Urothelium cell line (cell line): ENCODE data around the gene FAM219B.

Source experiments
- DNase-seq: peaks from one replicate; pipeline ENCODE4 v3.0.0; 2011; ENCODE audit warnings: low spot score, mixed read lengths
- FAIRE-seq: peaks from 2 replicates; lab custom pipeline; 2011; peaks lifted over from hg19 to GRCh38; lab: Jason Lieb, UNC

The FAM219B gene

DNA sequence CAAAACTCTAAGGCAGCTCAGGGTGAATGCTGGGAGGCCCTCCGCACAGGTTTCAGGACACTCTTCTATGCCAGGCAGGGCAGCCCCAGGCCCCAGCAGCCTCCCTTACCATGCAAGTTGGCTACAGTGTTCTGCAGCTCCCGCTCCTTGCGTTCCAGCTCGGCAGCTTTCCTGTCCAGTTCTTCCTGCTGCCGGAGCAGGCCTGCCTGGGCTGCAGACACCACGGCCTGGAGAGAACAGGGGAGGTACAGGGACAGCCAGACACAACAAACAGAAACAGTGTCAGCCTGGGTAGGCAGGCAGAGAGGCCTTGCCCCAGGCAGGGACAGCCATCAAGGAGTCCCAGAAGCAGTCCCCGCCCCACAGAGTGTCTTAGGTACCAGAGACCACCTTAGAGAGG, 54.7 kb downstream of the FAM219B start:
- DNase-seq: no peak
- no peak for FAIRE-seq

GRCh38 chr15:74850393-74850792, 56.3 kb downstream of the FAM219B start:
- DNase-seq: no peak
- FAIRE-seq: no peak
